Suprapubic skin (tissue), 4 donors: Measurements from ENCODE around the gene BUD13. TPM values are rescaled to one million over a fixed set of nuclear protein-coding genes. Genes with fewer than 3 reads are reported as not detected.
"Not testable (repeated sequence)": the region's sequence is repeated elsewhere in the genome, so short reads cannot be mapped to it uniquely, and the experiment has no call there.

Source experiments
- DNase-seq, 2 donors: peaks; one replicate each; pipeline ENCODE4 v3.0.0-alpha.2; 2019; ENCODE audit warnings: low spot score in 2 of 2
- H3K27ac ChIP-seq: fragments of 200-600 bp; sonication (generic); one replicate; pipeline ENCODE4 v1.5.1; 2019
- H3K27me3 ChIP-seq: fragments of 200-600 bp; sonication (generic); one replicate; pipeline ENCODE4 v1.5.1; 2019
- H3K36me3 ChIP-seq: fragments of 200-600 bp; sonication (generic); one replicate; pipeline ENCODE4 v1.5.1; 2019
- H3K4me1 ChIP-seq: fragments of 200-600 bp; sonication (generic); one replicate; pipeline ENCODE4 v1.5.1; 2019
- H3K4me3 ChIP-seq: fragments of 200-600 bp; sonication (generic); one replicate; pipeline ENCODE4 v1.5.1; 2019; ENCODE audit warnings: mild to moderate bottlenecking
- H3K9me3 ChIP-seq: fragments of 200-600 bp; sonication (generic); one replicate; pipeline ENCODE4 v1.5.1; 2019
- CTCF ChIP-seq, 2 donors: fragments of 200-600 bp in 1 of 2; fragments of 450-650 bp in 1 of 2; sonication (generic) in 1 of 2; IDR thresholded peaks; one replicate each; pipeline ENCODE4 v1.5.1; 2016 to 2019; ENCODE audit warnings: antibody characterized with exemption in 2 of 2, mild to moderate bottlenecking in 1 of 2, moderate library complexity in 1 of 2
- EP300 ChIP-seq: sonication (generic); formaldehyde crosslinking; IDR thresholded peaks from one replicate; pipeline ENCODE4 v1.6.1; 2017; ENCODE audit warnings: antibody characterized with exemption
- POLR2A ChIP-seq, 2 donors: fragments of 450-650 bp; IDR thresholded peaks; one replicate each; pipeline ENCODE4 v1.6.1; 2017; ENCODE audit warnings: antibody characterized with exemption in 2 of 2, mild to moderate bottlenecking in 2 of 2, moderate library complexity in 2 of 2
- POLR2AphosphoS5 ChIP-seq, 3 donors: sonication (generic); formaldehyde crosslinking; IDR thresholded peaks; one replicate each; pipeline ENCODE4 v1.6.1; 2017; ENCODE audit warnings: antibody characterized with exemption in 3 of 3
- WGBS: methylation state at CpG from one replicate; pipeline ENCODE4 v1.1.5; 2018; 5-methylcytosine and 5-hydroxymethylcytosine counted together
- total RNA-seq, 4 donors: library from RNA; depleted of rRNA; stranded (reverse); fragments of >200 nt; gene quantifications; one replicate each; pipeline ENCODE4 v1.1.0, GENCODE V29; 2016

BUD13 gene
- total RNA-seq, 4 donors from 2014 or later = 11.5 to 19.4 (median 14.3) TPM

GRCh38 chr11:116775975-116776374, 3.2 kb upstream of the BUD13 start:
- WGBS = 86% methylated on average over 5 of the region's 5 CpGs

GRCh38 chr11:116774661-116775060, 1.9 kb upstream of the BUD13 start:
- Histone ChIP-seq H3K4me3 (no peak overlapping the region), H3K36me3 (peaks cover 33% of the 10 kb centered on the region), H3K27me3 (no peaks in the 10 kb centered on the region), H3K27ac (no peak overlapping the region), H3K4me1 (peaks cover 28% of the 10 kb centered on the region), H3K9me3 (no peaks in the 10 kb centered on the region)
- TF ChIP-seq POLR2AphosphoS5 (IDR thresholded peaks at IDR 0.05) (no peak), POLR2A (IDR thresholded peaks at IDR 0.05) (no peak), EP300 (no peak), CTCF (IDR thresholded peaks at IDR 0.05) (no peak)
- WGBS = 86% methylated on average over 5 of the region's 5 CpGs
- no peak for DNase-seq

More at GRCh38 chr11:116775975-116776374, 3.2 kb upstream of the BUD13 start:
- no peak overlapping the region for H3K27ac ChIP-seq
- peaks cover 42% of the 10 kb centered on the region for H3K36me3 ChIP-seq
- TF ChIP-seq POLR2A (IDR thresholded peaks at IDR 0.05) (no peak), POLR2AphosphoS5 (IDR thresholded peaks at IDR 0.05) (no peak), CTCF (IDR thresholded peaks at IDR 0.05) (no peak), EP300 (no peak)
- H3K4me1 ChIP-seq = peaks cover 22% of the 10 kb centered on the region
- no peaks in the 10 kb centered on the region for H3K9me3 ChIP-seq
- no peak for DNase-seq
- no peak overlapping the region for H3K4me3 ChIP-seq
- H3K27me3 ChIP-seq = no peaks in the 10 kb centered on the region

GRCh38 chr11:116773203-116774097, 663 bp upstream of the BUD13 start:
- no peaks in the 10 kb centered on the region for H3K27me3 ChIP-seq
- peak overlapping the region; percentile 85 for H3K27ac ChIP-seq
- peaks cover 28% of the 10 kb centered on the region for H3K4me1 ChIP-seq
- peak in 1 of 2 donors; percentile 83 for DNase-seq
- TF ChIP-seq POLR2AphosphoS5 (IDR thresholded peaks at IDR 0.05) (no peak), CTCF (IDR thresholded peaks at IDR 0.05) (no peak), POLR2A (IDR thresholded peaks at IDR 0.05) (no peak), EP300 (no peak)
- 5% methylated on average over 22 of the region's 25 CpGs for WGBS
- no peaks in the 10 kb centered on the region for H3K9me3 ChIP-seq
- peaks cover 34% of the 10 kb centered on the region for H3K36me3 ChIP-seq
- H3K4me3 ChIP-seq = peak overlapping the region; percentile 73

DNA sequence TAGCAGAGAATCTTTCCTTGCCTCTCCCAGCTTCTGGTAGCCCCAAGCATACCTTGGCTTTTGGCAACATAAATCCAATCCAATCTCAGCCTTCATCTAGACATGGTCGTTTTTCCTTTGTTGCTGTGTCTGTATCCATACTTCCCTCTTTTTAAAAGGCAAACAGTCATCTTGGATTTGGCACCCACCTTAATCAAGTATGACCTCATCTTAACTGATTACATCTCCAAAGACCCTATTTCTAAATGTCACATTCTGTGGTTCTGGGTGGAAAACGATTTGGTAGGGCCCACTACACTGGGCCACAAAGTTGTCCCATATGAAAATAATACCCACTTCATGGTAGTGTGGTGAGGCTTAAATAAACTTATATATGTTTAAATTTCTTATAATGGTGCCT, 852 bp downstream of the BUD13 start:
- 9% methylated on average over 2 of the region's 2 CpGs for WGBS
- peaks cover 28% of the 10 kb centered on the region for H3K4me1 ChIP-seq
- peaks cover 22% of the 10 kb centered on the region for H3K36me3 ChIP-seq
- peak overlapping the region; percentile 73 for H3K4me3 ChIP-seq
- DNase-seq = no peak
- no peaks in the 10 kb centered on the region for H3K27me3 ChIP-seq
- peak overlapping the region; percentile 85 for H3K27ac ChIP-seq
- no peak for TF ChIP-seq EP300
- no peak for TF ChIP-seq POLR2AphosphoS5 (IDR thresholded peaks at IDR 0.05)
- TF ChIP-seq CTCF (IDR thresholded peaks at IDR 0.05) = no peak
- TF ChIP-seq POLR2A (IDR thresholded peaks at IDR 0.05) = no peak
- H3K9me3 ChIP-seq = no peaks in the 10 kb centered on the region

GRCh38 chr11:116762132-116762531, 10.7 kb downstream of the BUD13 start:
- DNase-seq = no peak
- Histone ChIP-seq H3K36me3 (peaks cover 71% of the 10 kb centered on the region), H3K27me3 (no peaks in the 10 kb centered on the region), H3K27ac (no peak overlapping the region), H3K4me3 (no peak overlapping the region), H3K9me3 (no peaks in the 10 kb centered on the region), H3K4me1 (no peaks in the 10 kb centered on the region)
- 87% methylated on average over 2 of the region's 2 CpGs for WGBS
- no peak for TF ChIP-seq POLR2A (IDR thresholded peaks at IDR 0.05)
- no peak for TF ChIP-seq POLR2AphosphoS5 (IDR thresholded peaks at IDR 0.05)
- no peak for TF ChIP-seq EP300
- no peak for TF ChIP-seq CTCF (IDR thresholded peaks at IDR 0.05)

- WGBS = 84% methylated on average over 8 of the region's 8 CpGs
- not testable (repeated sequence) for H3K9me3 ChIP-seq, H3K4me1 ChIP-seq, H3K27me3 ChIP-seq, H3K4me3 ChIP-seq, DNase-seq, H3K27ac ChIP-seq
- peaks cover 92% of the 10 kb centered on the region for H3K36me3 ChIP-seq
Observed at GRCh38 chr11:116756044-116756443, 16.7 kb downstream of the BUD13 start.
